Small intestine (tissue), 7 donors: ENCODE measurements around the gene RTN4RL1. TPM values are rescaled to one million over a fixed set of nuclear protein-coding genes. Genes with fewer than 3 reads are reported as not detected.

Source experiments
- DNase-seq, 2 donors: peaks; one replicate each; pipeline versions ENCODE4 v3.0.0 to v3.0.0-alpha.2; 2013
- FAIRE-seq: peaks from 2 replicates; lab custom pipeline; 2012; peaks lifted over from hg19 to GRCh38; lab: Jason Lieb, UNC
- H3K27ac ChIP-seq, 3 donors: one replicate each; pipeline ENCODE4 v1.5.1; 2013; ENCODE audit warnings: low read length in 2 of 3, mild to moderate bottlenecking in 2 of 3, control low read depth in 1 of 3, inconsistent platforms in 1 of 3, low read depth in 1 of 3, moderate library complexity in 1 of 3
- H3K27me3 ChIP-seq, 3 donors: one replicate each; pipeline ENCODE4 v1.6.1; 2013; ENCODE audit warnings: low read length in 3 of 3, inconsistent platforms in 1 of 3; ENCODE audit not compliant: control insufficient read depth in 3 of 3, insufficient read depth in 3 of 3
- H3K36me3 ChIP-seq, 3 donors: one replicate each; pipeline ENCODE4 v1.6.1; 2013; ENCODE audit warnings: low read length in 3 of 3, inconsistent platforms in 1 of 3, low read depth in 1 of 3, mild to moderate bottlenecking in 1 of 3, moderate library complexity in 1 of 3; ENCODE audit not compliant: control insufficient read depth in 3 of 3, insufficient read depth in 2 of 3
- H3K4me1 ChIP-seq, 3 donors: one replicate each; pipeline ENCODE4 v1.6.1; 2013; ENCODE audit warnings: low read length in 2 of 3, inconsistent platforms in 1 of 3, low read depth in 1 of 3, mild to moderate bottlenecking in 1 of 3, moderate library complexity in 1 of 3; ENCODE audit not compliant: control insufficient read depth in 3 of 3, insufficient read depth in 2 of 3
- H3K4me3 ChIP-seq, 3 donors: one replicate each; pipeline ENCODE4 v1.5.1; 2013; ENCODE audit warnings: low read length in 3 of 3, control low read depth in 1 of 3, inconsistent platforms in 1 of 3, low read depth in 1 of 3, mild to moderate bottlenecking in 1 of 3, moderate library complexity in 1 of 3
- H3K9me3 ChIP-seq, 2 donors: one replicate each; pipeline ENCODE4 v1.6.1; 2013; ENCODE audit warnings: low read depth in 1 of 2, low read length in 1 of 2; ENCODE audit not compliant: control insufficient read depth in 2 of 2, insufficient read depth in 1 of 2
- WGBS, 3 donors: extraction: QIAGEN DNeasy Blood & Tissue Kit; methylation state at CpG; one replicate each; pipeline ENCODE4 v1.1.7; 2013; 5-methylcytosine and 5-hydroxymethylcytosine counted together
- polyA plus RNA-seq, 4 donors: library from polyadenylated mRNA; stranded (reverse) in 3 of 4; unstranded in 1 of 4; fragments of 200-250 nt in 3 of 4; fragments of 120-200 nt in 1 of 4; gene quantifications; one replicate each; pipeline versions ENCODE4 v1.2.1 to v1.2.3, GENCODE V29; 2013
- donor health status: healthy with polysubstance abuse.
- donor health status: control.
- donor health status: control.
- donor health status: Bipolar disorder and iron deficiency.
- donor health status: healthy.

Gene RTN4RL1
- polyA plus RNA-seq, 4 donors = 0.25 to 1.0 TPM; not detected in 2

DNA sequence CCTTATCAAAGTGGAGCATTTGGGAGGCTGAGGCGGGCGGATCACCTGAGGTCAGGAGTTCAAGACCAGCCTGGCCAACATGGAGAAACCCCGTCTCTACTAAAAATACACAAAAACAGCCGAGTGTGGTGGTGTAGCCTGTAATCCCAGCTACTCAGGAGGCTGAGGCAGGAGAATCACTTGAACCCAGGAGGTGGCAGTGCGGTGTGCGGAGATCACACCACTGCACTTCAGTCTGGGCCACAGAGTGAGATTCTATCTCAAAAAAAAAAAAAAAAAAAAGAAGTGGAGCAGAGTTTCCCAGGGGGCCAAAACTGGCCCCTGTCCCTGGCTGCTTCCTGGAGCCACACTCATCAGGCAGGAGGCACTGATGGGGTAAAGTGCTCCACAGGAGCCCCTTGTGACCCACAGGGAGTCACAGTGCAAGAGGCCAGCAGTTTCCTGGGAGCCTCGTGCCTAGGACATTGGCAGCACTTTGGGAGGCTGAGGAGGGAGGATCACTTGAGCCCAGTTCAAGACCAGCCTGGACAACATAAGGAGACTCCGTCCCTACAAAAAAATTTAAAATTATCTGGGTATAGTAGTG, 44.4 kb downstream of the RTN4RL1 start:
- H3K4me1 ChIP-seq = no peaks in the 10 kb centered on the region
- no peaks in the 10 kb centered on the region for H3K36me3 ChIP-seq
- peaks cover 0 to 31% (median 3%) of the 10 kb centered on the region in 3 donors for H3K27me3 ChIP-seq
- 85 to 88% (median 87%) methylated on average over 8 of the region's 8 CpGs for WGBS, 3 donors
- DNase-seq (no peak), FAIRE-seq (no peak)
- H3K9me3 ChIP-seq = no peaks in the 10 kb centered on the region
- no peak overlapping the region for H3K27ac ChIP-seq
- no peak overlapping the region for H3K4me3 ChIP-seq

DNA sequence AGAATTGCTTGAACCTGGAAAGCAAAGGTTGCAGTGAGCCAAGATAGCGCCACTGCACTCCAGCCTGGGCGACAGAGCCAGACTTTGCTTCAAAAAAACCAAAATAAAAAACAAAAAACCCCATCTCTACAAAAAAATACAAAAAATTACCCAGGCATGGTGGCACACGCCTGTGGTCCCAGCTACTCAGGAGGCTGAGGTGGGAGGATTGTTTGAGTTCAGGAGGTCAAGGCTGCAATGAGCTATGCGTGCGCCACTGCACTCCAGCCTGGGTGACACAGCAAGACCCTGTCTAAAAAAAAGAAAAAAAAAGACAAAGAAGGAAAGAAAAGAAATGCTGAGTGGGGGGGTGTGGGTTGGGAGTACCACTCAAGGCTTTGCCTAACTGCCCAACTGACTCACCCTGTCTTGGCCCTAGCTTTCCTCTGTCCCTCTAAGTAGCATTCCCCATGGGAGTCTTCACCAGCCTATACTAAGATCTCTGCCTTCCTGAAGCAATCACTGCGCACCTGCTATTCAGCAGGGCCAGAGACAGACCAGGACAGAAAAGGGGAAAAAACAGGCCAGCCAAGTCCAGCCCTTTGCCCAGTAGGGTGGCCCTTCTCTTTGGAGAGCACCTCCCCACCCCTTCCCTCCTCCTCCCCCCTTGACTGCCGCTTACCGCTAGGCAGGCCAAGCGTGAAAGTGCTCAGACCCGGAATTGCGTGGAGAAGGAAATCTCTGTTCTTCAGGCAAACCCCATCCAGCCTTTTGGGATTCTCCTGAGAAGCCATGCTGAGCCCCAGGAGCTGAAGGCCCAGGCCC, 45.8 kb downstream of the RTN4RL1 start:
- FAIRE-seq = no peak

DNA sequence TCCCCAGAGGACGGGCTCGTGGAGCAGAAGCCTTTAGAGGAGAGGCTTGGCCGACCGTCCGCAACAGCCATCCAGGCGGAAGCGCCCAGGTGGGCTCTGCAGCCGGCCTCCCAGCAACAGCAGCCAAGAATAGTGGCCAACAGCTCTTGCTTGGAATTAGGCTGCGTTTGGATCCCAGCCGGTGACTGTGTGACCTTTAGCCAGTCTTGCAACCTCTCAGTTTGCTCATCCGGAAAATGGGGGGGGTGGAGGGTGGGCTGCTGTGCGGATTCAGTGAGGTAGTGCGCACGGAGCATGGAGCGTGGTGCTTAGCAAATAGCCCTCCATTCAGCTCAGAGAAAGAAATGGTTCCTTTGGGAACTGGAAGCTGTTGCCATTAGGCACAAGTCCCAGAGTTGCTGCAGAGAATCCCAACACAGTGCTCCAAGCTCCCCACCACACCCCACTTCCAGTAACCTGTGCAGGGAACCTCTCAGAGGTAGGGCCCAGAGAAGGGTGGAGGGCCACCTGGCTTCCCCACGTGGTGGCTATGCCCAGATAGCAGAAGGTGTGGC, 46.7 kb downstream of the RTN4RL1 start:
- FAIRE-seq = no peak
- H3K27me3 ChIP-seq = peaks cover 0 to 36% (median 3%) of the 10 kb centered on the region in 3 donors
- 66 to 77% (median 67%) methylated on average over 14 to 16 of the region's 16 CpGs for WGBS, 3 donors

More for the DNA sequence above, 45.8 kb downstream of the RTN4RL1 start:
- 77 to 83% (median 80%) methylated on average over 11 of the region's 11 CpGs for WGBS, 3 donors
- no peak overlapping the region for H3K4me3 ChIP-seq
- H3K4me1 ChIP-seq = no peaks in the 10 kb centered on the region
- H3K9me3 ChIP-seq = no peaks in the 10 kb centered on the region
- H3K27me3 ChIP-seq = peaks cover 0 to 37% (median 3%) of the 10 kb centered on the region in 3 donors
- no peak for DNase-seq
- H3K36me3 ChIP-seq = no peaks in the 10 kb centered on the region
- no peak overlapping the region for H3K27ac ChIP-seq

DNA sequence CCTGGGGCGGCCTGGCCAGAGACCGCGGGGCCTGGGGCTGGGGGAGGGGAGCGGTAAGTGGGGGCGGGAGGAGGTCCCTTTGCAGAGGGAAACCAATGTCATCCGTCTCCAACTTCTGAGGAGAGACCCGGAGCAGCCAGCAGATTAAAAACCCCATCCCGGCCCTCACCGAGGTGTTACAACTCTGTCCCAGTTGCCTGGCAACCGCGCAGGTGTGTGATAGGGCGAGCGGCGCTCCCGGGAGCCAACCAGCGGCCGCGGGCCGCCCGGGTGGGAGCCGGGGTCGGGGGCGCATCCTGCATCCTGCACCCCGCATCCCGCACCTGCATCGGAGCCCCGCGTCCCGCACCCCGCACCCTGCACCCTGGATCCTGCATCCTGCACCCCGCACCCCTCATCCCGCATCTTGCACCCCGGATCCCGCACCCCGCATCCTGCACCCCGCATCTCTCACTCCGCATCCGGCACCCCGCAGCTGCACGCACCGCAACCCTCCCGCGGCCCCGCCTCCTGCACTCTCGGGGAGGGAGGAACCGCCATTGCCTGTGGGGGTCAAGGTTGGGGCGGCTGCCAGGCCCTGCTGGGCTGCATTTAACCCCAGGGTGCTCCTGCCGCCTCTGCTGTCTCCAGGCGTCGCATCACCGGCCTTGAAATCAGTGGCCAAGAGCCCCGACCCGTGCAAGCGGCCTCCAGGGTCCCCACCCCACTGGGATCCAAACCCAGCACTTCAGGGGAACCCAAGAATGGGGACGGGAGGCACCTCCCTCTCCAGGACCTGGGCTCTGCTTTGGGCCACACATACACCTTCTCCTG, 47.3 kb downstream of the RTN4RL1 start:
- Histone ChIP-seq H3K27ac (no peak overlapping the region), H3K4me3 (no peak overlapping the region), H3K36me3 (no peaks in the 10 kb centered on the region), H3K4me1 (no peaks in the 10 kb centered on the region), H3K9me3 (no peaks in the 10 kb centered on the region), H3K27me3 (peaks cover 0 to 33% (median 3%) of the 10 kb centered on the region in 3 donors)
- FAIRE-seq = no peak
- WGBS, 3 donors = 7 to 16% (median 16%) methylated on average over 41 to 55 of the region's 55 CpGs
- DNase-seq = no peak

More for the DNA sequence above, 46.7 kb downstream of the RTN4RL1 start:
- DNase-seq = no peak
- no peaks in the 10 kb centered on the region for H3K9me3 ChIP-seq
- no peaks in the 10 kb centered on the region for H3K36me3 ChIP-seq
- H3K4me3 ChIP-seq = no peak overlapping the region
- H3K4me1 ChIP-seq = no peaks in the 10 kb centered on the region
- H3K27ac ChIP-seq = no peak overlapping the region

DNA sequence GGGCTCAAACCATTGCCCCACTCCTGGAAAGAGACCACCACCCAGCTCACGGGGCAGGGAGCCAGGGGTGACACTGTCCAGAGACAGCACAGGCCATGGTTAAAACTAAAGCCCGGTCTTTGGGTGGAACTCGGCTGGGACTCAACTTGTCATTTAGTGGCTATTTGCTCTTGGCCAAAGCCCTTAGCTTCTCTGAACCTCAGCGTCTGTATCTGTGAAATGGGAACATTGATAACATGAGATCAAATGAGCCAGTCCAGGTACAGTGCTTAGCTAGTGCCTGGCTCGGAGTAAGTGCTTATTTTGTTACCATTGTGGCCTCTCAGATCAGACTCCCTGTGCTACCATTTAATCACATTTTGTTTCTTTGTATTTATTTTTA, 48.5 kb downstream of the RTN4RL1 start:
- DNase-seq = no peak
- WGBS, 3 donors = 77 to 82% (median 80%) methylated on average over 5 of the region's 5 CpGs
- H3K9me3 ChIP-seq = no peaks in the 10 kb centered on the region
- no peak overlapping the region for H3K27ac ChIP-seq
- no peaks in the 10 kb centered on the region for H3K4me1 ChIP-seq
- no peaks in the 10 kb centered on the region for H3K36me3 ChIP-seq
- H3K4me3 ChIP-seq = no peak overlapping the region
- no peak for FAIRE-seq
- H3K27me3 ChIP-seq = peaks cover 0 to 33% (median 3%) of the 10 kb centered on the region in 3 donors

DNA sequence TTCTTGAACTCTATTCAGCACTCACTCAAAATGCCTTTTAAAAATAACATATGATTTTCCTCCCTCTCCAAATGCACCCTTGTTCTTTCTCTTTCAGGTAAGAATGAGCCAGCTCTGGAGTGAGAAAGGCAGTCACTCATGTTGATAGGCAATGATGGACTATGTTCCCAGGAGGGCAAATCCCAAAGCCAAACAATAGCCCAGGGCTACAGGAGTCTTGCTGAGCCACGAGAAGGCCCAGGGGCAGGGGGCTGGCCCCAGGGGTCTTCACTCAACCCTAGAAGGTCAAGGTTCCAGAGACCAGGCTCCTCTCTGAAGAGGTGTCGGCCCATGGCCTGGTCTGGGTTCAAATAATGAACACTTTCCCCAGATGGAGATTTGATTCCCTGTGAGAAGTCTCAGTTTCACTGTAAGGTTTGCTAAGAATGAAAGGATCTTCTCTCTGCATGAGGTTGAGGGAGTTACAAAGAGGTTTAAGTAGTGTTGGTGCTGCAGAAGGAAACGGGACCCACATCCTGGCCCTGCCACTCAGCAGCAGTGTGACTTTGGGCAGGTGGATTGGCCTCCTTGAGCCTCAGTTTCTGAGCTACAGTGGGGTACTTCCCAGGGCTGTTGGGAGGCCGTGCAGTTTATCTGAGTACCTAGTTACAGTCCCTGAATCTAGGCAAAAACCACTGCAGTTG, 49.0 kb downstream of the RTN4RL1 start:
- WGBS, 3 donors = 53 to 57% (median 55%) methylated on average over 4 of the region's 4 CpGs
- no peaks in the 10 kb centered on the region for H3K36me3 ChIP-seq
- H3K27ac ChIP-seq = no peak overlapping the region
- no peaks in the 10 kb centered on the region for H3K9me3 ChIP-seq
- H3K27me3 ChIP-seq = peaks cover 0 to 33% (median 3%) of the 10 kb centered on the region in 3 donors
- DNase-seq = no peak
- FAIRE-seq = no peak
- H3K4me3 ChIP-seq = no peak overlapping the region
- H3K4me1 ChIP-seq = no peaks in the 10 kb centered on the region

DNA sequence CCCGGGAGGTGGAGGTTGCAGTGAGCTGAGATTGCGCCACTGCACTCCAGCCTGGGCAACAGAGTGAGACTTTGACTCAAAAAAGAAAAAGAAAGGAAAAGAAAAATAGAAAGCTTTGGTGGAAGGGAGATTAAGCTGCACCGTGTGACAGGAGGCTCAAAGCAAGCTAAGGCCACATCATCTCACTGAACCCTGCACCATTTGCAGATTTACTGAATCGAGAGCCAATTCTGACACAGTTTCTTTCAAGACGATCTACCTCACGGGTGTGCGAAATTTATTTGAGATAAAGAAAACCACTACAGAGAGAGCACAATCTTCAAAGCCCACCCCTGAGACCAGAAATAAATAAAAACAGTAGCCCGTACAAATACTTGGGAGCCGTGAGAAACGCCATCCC, 49.6 kb downstream of the RTN4RL1 start:
- DNase-seq (no peak), FAIRE-seq (no peak)
- peaks cover 0 to 33% (median 3%) of the 10 kb centered on the region in 3 donors for H3K27me3 ChIP-seq
- no peak overlapping the region for H3K4me3 ChIP-seq
- H3K9me3 ChIP-seq = no peaks in the 10 kb centered on the region
- WGBS, 3 donors = 73 to 83% (median 80%) methylated on average over 10 of the region's 10 CpGs
- no peaks in the 10 kb centered on the region for H3K4me1 ChIP-seq
- H3K27ac ChIP-seq = no peak overlapping the region
- H3K36me3 ChIP-seq = no peaks in the 10 kb centered on the region
